Measurements from ENCODE around the gene ADGRG7. TPM values are rescaled to one million over a fixed set of nuclear protein-coding genes. Genes with fewer than 3 reads are reported as not detected.
"Not testable (repeated sequence)": the region's sequence is repeated elsewhere in the genome, so short reads cannot be mapped to it uniquely, and the experiment has no call there.

ADGRG7 gene
- total and polyA plus RNA-seq, 2 donors from 2014 or later = not detected

GRCh38 chr3:100665230-100665629 lies 55.8 kb downstream of the ADGRG7 start:
- Histone ChIP-seq H3K9me3 (ENCODE audit: control insufficient read depth in 2 of 3, insufficient read depth in 1 of 3, low read length in 3 of 3) (no peaks in the 10 kb centered on the region), H3K4me1 (ENCODE audit: control insufficient read depth in 2 of 3, insufficient read depth in 2 of 3, low read depth in 1 of 3, low read length in 3 of 3) (no peaks in the 10 kb centered on the region), H3K36me3 (ENCODE audit: control insufficient read depth in 2 of 3, insufficient read depth in 3 of 3, low read length in 3 of 3) (no peaks in the 10 kb centered on the region), H3K27ac (ENCODE audit: low read depth in 2 of 2, low read length in 2 of 2) (no peak overlapping the region), H3K4me3 (ENCODE audit: low read length in 3 of 3) (no peak overlapping the region), H3K27me3 (ENCODE audit: control insufficient read depth, insufficient read depth, low read length) (no peaks in the 10 kb centered on the region), H3K9ac (ENCODE audit: low read length in 3 of 3) (no peak overlapping the region)
- DNase-seq (no peak), FAIRE-seq (no peak)
- TF ChIP-seq CTCF (IDR thresholded peaks at IDR 0.05; ENCODE audit: borderline replicate concordance, extremely low read depth, insufficient read depth) = no peak
- intact Hi-C loops (cut with DNase I) = no loop called here

DNA sequence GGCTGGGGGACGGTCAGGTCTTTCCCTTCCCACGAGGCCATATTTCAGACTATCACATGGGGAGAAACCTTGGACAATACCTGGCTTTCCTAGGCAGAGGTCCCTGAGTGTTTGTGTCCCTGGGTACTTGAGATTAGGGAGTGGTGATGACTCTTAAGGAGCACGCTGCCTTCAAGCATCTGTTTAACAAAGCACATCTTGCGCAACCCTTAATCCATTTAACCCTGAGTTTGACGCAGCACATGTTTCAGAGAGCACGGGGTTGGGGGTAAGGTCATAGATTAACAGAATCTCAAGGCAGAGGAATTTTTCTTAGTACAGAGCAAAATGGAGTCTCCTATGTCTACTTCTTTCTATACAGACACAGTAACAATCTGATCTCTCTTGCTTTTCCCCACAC lies 57.3 kb downstream of the ADGRG7 start:
- H3K9ac ChIP-seq (ENCODE audit: low read length in 3 of 3); FAIRE-seq; H3K36me3 ChIP-seq (ENCODE audit: control insufficient read depth in 2 of 3, insufficient read depth in 3 of 3, low read length in 3 of 3); intact Hi-C loops (cut with DNase I); H3K27me3 ChIP-seq (ENCODE audit: control insufficient read depth, insufficient read depth, low read length); H3K27ac ChIP-seq (ENCODE audit: low read depth in 2 of 2, low read length in 2 of 2); DNase-seq; H3K9me3 ChIP-seq (ENCODE audit: control insufficient read depth in 2 of 3, insufficient read depth in 1 of 3, low read length in 3 of 3); H3K4me1 ChIP-seq (ENCODE audit: control insufficient read depth in 2 of 3, insufficient read depth in 2 of 3, low read depth in 1 of 3, low read length in 3 of 3); H3K4me3 ChIP-seq (ENCODE audit: low read length in 3 of 3): not testable (repeated sequence)

- FAIRE-seq; intact Hi-C loops (cut with DNase I); H3K27ac ChIP-seq (ENCODE audit: low read depth in 2 of 2, low read length in 2 of 2); H3K36me3 ChIP-seq (ENCODE audit: control insufficient read depth in 2 of 3, insufficient read depth in 3 of 3, low read length in 3 of 3); H3K4me1 ChIP-seq (ENCODE audit: control insufficient read depth in 2 of 3, insufficient read depth in 2 of 3, low read depth in 1 of 3, low read length in 3 of 3); H3K27me3 ChIP-seq (ENCODE audit: control insufficient read depth, insufficient read depth, low read length); DNase-seq; H3K9ac ChIP-seq (ENCODE audit: low read length in 3 of 3); H3K9me3 ChIP-seq (ENCODE audit: control insufficient read depth in 2 of 3, insufficient read depth in 1 of 3, low read length in 3 of 3); H3K4me3 ChIP-seq (ENCODE audit: low read length in 3 of 3): not testable (repeated sequence)
Observed at GRCh38 chr3:100667316-100667715, 57.9 kb downstream of the ADGRG7 start.

GRCh38 chr3:100670995-100671394 lies 61.6 kb downstream of the ADGRG7 start:
- H3K4me3 ChIP-seq (ENCODE audit: low read length in 3 of 3); FAIRE-seq; intact Hi-C loops (cut with DNase I); H3K9ac ChIP-seq (ENCODE audit: low read length in 3 of 3); DNase-seq; H3K36me3 ChIP-seq (ENCODE audit: control insufficient read depth in 2 of 3, insufficient read depth in 3 of 3, low read length in 3 of 3); H3K9me3 ChIP-seq (ENCODE audit: control insufficient read depth in 2 of 3, insufficient read depth in 1 of 3, low read length in 3 of 3); H3K4me1 ChIP-seq (ENCODE audit: control insufficient read depth in 2 of 3, insufficient read depth in 2 of 3, low read depth in 1 of 3, low read length in 3 of 3); H3K27ac ChIP-seq (ENCODE audit: low read depth in 2 of 2, low read length in 2 of 2); H3K27me3 ChIP-seq (ENCODE audit: control insufficient read depth, insufficient read depth, low read length): not testable (repeated sequence)

GRCh38 chr3:100681496-100681895 lies 72.1 kb downstream of the ADGRG7 start:
- Histone ChIP-seq H3K27me3 (ENCODE audit: control insufficient read depth, insufficient read depth, low read length) (no peaks in the 10 kb centered on the region), H3K9ac (ENCODE audit: low read length in 3 of 3) (no peak overlapping the region), H3K4me3 (ENCODE audit: low read length in 3 of 3) (no peak overlapping the region), H3K27ac (ENCODE audit: low read depth in 2 of 2, low read length in 2 of 2) (no peak overlapping the region), H3K9me3 (ENCODE audit: control insufficient read depth in 2 of 3, insufficient read depth in 1 of 3, low read length in 3 of 3) (peaks cover 0 to 4% (median 0%) of the 10 kb centered on the region in 3 donors), H3K36me3 (ENCODE audit: control insufficient read depth in 2 of 3, insufficient read depth in 3 of 3, low read length in 3 of 3) (no peaks in the 10 kb centered on the region), H3K4me1 (ENCODE audit: control insufficient read depth in 2 of 3, insufficient read depth in 2 of 3, low read depth in 1 of 3, low read length in 3 of 3) (no peaks in the 10 kb centered on the region)
- intact Hi-C loops (cut with DNase I) = no loop called here
- no peak for FAIRE-seq
- no peak for TF ChIP-seq CTCF (IDR thresholded peaks at IDR 0.05; ENCODE audit: borderline replicate concordance, extremely low read depth, insufficient read depth)
- DNase-seq = no peak
